Hepatocyte (in vitro differentiated cells): ENCODE data around the gene PIK3C2B. TPM values are rescaled to one million over a fixed set of nuclear protein-coding genes. Genes with fewer than 3 reads are reported as not detected.

ENCODE experiments used
- DNase-seq: peaks from one replicate; pipeline ENCODE4 v3.0.0-alpha.2; 2016; ENCODE audit warnings: low spot score
- H2AFZ ChIP-seq: fragments of 200-600 bp; sonication (generic); 2 replicates; pipeline ENCODE4 v1.6.0; 2016; ENCODE audit warnings: antibody characterized with exemption, mild to moderate bottlenecking
- H3K27ac ChIP-seq: fragments of 200-600 bp; sonication (generic); 2 replicates; pipeline ENCODE4 v1.5.1; 2016; ENCODE audit warnings: mild to moderate bottlenecking
- H3K27me3 ChIP-seq: fragments of 200-600 bp; sonication (generic); 2 replicates; pipeline ENCODE4 v1.6.1; 2016
- H3K36me3 ChIP-seq: fragments of 200-600 bp; sonication (generic); replicated peaks from 2 replicates; pipeline ENCODE4 v1.5.1; 2016; ENCODE audit warnings: low read depth; ENCODE audit not compliant: insufficient read depth
- H3K4me1 ChIP-seq: fragments of 200-600 bp; sonication (generic); 2 replicates; pipeline ENCODE4 v1.5.1; 2016; ENCODE audit warnings: mild to moderate bottlenecking, moderate library complexity; ENCODE audit not compliant: insufficient read depth
- H3K4me2 ChIP-seq: fragments of 200-600 bp; sonication (generic); 2 replicates; pipeline ENCODE4 v1.6.0; 2016
- H3K4me3 ChIP-seq: fragments of 200-600 bp; sonication (generic); 2 replicates; pipeline ENCODE4 v1.5.1; 2016; ENCODE audit warnings: mild to moderate bottlenecking
- H3K79me2 ChIP-seq: fragments of 200-600 bp; sonication (generic); 2 replicates; pipeline ENCODE4 v1.6.0; 2017; ENCODE audit warnings: mild to moderate bottlenecking
- H3K9me2 ChIP-seq: fragments of 200-600 bp; sonication (generic); replicated peaks from 2 replicates; pipeline ENCODE4 v1.6.0; 2017; ENCODE audit warnings: mild to moderate bottlenecking; ENCODE audit not compliant: insufficient read depth
- H3K9me3 ChIP-seq: fragments of 200-600 bp; sonication (generic); 2 replicates; pipeline ENCODE4 v1.5.1; 2016; ENCODE audit warnings: low read depth, mild to moderate bottlenecking
- H4K20me1 ChIP-seq: fragments of 200-600 bp; sonication (generic); 2 replicates; pipeline ENCODE4 v1.6.0; 2016; ENCODE audit warnings: mild to moderate bottlenecking; ENCODE audit not compliant: insufficient read depth, poor library complexity, severe bottlenecking
- CTCF ChIP-seq: fragments of 200-600 bp; sonication (generic); IDR thresholded peaks from 2 replicates; pipeline ENCODE4 v1.5.1; 2016; ENCODE audit warnings: antibody characterized with exemption, mild to moderate bottlenecking; ENCODE audit not compliant: poor library complexity
- EZH2 ChIP-seq: fragments of 200-600 bp; sonication (generic); IDR thresholded peaks from 2 replicates; pipeline ENCODE4 v1.6.1; 2016; ENCODE audit warnings: antibody characterized with exemption, mild to moderate bottlenecking, borderline replicate concordance
- EZH2phosphoT487 ChIP-seq: fragments of 200-600 bp; sonication (generic); IDR thresholded peaks from one replicate; pipeline ENCODE4 v1.6.1; 2018; ENCODE audit warnings: antibody characterized with exemption, mild to moderate bottlenecking, low read depth, moderate library complexity; ENCODE audit not compliant: unreplicated experiment, severe bottlenecking
- WGBS: methylation state at CpG from one replicate; pipeline ENCODE4 v1.1.6; 2016; ENCODE audit warnings: low lambda C conversion rate; ENCODE audit errors: missing lambda C conversion rate; 5-methylcytosine and 5-hydroxymethylcytosine counted together
- polyA plus RNA-seq: library from polyadenylated mRNA; unstranded; fragments of >200 nt; fragmentation: Nextera tagmentation; extraction: Ambion mirVana; gene quantifications from 2 replicates; pipeline ENCODE4 v1.2.1, GENCODE V29; 2016
- total RNA-seq: library from RNA; depleted of rRNA; stranded (reverse); fragments of >200 nt; gene quantifications from 2 replicates; pipeline ENCODE4 v1.2.3, GENCODE V29; 2014

Gene PIK3C2B
- total and polyA plus RNA-seq, 2 experiments from 2014 or later = 18.8 to 26.0 TPM

- Histone ChIP-seq H4K20me1 (peaks cover 18% of the 10 kb centered on the region), H3K9me3 (no peaks in the 10 kb centered on the region), H2AFZ (no peak overlapping the region), H3K4me3 (no peak overlapping the region), H3K4me2 (no peak overlapping the region), H3K27me3 (no peaks in the 10 kb centered on the region), H3K79me2 (peaks cover 58% of the 10 kb centered on the region), H3K27ac (no peak overlapping the region), H3K9me2 (no peaks in the 10 kb centered on the region), H3K36me3 (no peaks in the 10 kb centered on the region), H3K4me1 (no peaks in the 10 kb centered on the region)
- no peak for DNase-seq
- WGBS = 93% methylated on average over 4 of the region's 4 CpGs
- no peak for TF ChIP-seq EZH2
- no peak for TF ChIP-seq CTCF
- TF ChIP-seq EZH2phosphoT487 = no peak
Measured at GRCh38 chr1:204471687-204472086, 22.9 kb downstream of the PIK3C2B start.

- WGBS = 97% methylated on average over 10 of the region's 10 CpGs
- Histone ChIP-seq H3K27ac (no peak overlapping the region), H3K4me1 (peaks cover 3% of the 10 kb centered on the region), H3K4me2 (no peak overlapping the region), H2AFZ (no peak overlapping the region), H3K9me2 (no peaks in the 10 kb centered on the region), H3K4me3 (no peak overlapping the region), H3K36me3 (no peaks in the 10 kb centered on the region), H3K9me3 (no peaks in the 10 kb centered on the region), H3K27me3 (no peaks in the 10 kb centered on the region), H4K20me1 (no peaks in the 10 kb centered on the region), H3K79me2 (peaks cover 35% of the 10 kb centered on the region)
- TF ChIP-seq CTCF = no peak
- no peak for TF ChIP-seq EZH2phosphoT487
- TF ChIP-seq EZH2 = no peak
- no peak for DNase-seq
Measured at GRCh38 chr1:204469304-204469703, 25.3 kb downstream of the PIK3C2B start.

GRCh38 chr1:204468766-204469302 is 25.8 kb downstream of the PIK3C2B start:
- H3K4me3 ChIP-seq = no peak overlapping the region
- TF ChIP-seq CTCF = no peak
- TF ChIP-seq EZH2phosphoT487 = no peak
- TF ChIP-seq EZH2 = no peak
- no peaks in the 10 kb centered on the region for H3K36me3 ChIP-seq
- peaks cover 30% of the 10 kb centered on the region for H3K79me2 ChIP-seq
- no peaks in the 10 kb centered on the region for H3K9me3 ChIP-seq
- H3K27me3 ChIP-seq = no peaks in the 10 kb centered on the region
- H3K27ac ChIP-seq = no peak overlapping the region
- H3K4me2 ChIP-seq = no peak overlapping the region
- H3K9me2 ChIP-seq = no peaks in the 10 kb centered on the region
- WGBS = 92% methylated on average over 18 of the region's 18 CpGs
- H4K20me1 ChIP-seq = no peaks in the 10 kb centered on the region
- peaks cover 7% of the 10 kb centered on the region for H3K4me1 ChIP-seq
- no peak overlapping the region for H2AFZ ChIP-seq
- no peak for DNase-seq
